GM21723 (cell line): ENCODE data around the gene NAGA.
A peak's percentile ranks its signal among the peaks of the same experiment; 100 is the strongest.
"Not testable (repeated sequence)": the region's sequence is repeated elsewhere in the genome, so short reads cannot be mapped to it uniquely, and the experiment has no call there.

Experiments
- ATAC-seq: cut with Tn5 transposase; IDR thresholded peaks from one replicate; pipeline ENCODE4 v1.9.1; 2021; ENCODE audit warnings: mild to moderate bottlenecking, moderate library complexity; ENCODE audit not compliant: unreplicated experiment

Gene NAGA

DNA sequence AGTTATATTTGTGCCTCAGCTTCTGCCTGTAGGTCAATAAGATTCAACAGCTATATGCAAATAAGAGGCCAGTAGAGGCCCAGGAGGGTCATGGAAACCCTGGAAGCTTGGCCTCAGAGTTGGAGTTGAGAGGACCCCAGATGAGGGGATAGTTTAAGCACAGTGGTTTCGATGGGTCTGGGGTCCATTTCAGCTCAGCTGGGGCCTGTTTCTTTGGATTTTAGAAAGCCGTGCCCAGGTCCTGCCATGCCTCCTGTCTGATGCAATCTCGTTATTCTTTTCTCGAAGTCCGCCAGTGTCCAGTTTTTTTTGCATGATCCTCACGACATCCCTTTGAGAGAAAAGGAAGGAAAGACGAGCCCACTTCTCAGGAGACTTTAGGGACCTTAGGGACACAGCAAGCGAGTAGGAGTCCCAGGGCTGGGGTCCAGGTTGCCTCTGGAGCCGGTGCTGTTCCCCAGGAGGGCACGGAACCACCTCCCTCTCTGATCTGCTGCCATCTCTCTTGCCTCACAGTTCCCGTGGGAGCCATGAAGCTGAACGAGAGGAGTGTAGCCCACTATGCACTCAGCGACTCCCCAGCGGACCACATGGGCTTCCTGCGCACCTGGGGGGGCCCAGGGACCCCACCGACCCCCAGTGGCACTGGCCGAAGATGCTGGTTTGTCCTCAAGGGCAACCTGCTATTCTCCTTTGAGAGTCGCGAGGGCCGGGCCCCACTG, 6.3 kb upstream of the NAGA start:
- ATAC-seq = no peak

DNA sequence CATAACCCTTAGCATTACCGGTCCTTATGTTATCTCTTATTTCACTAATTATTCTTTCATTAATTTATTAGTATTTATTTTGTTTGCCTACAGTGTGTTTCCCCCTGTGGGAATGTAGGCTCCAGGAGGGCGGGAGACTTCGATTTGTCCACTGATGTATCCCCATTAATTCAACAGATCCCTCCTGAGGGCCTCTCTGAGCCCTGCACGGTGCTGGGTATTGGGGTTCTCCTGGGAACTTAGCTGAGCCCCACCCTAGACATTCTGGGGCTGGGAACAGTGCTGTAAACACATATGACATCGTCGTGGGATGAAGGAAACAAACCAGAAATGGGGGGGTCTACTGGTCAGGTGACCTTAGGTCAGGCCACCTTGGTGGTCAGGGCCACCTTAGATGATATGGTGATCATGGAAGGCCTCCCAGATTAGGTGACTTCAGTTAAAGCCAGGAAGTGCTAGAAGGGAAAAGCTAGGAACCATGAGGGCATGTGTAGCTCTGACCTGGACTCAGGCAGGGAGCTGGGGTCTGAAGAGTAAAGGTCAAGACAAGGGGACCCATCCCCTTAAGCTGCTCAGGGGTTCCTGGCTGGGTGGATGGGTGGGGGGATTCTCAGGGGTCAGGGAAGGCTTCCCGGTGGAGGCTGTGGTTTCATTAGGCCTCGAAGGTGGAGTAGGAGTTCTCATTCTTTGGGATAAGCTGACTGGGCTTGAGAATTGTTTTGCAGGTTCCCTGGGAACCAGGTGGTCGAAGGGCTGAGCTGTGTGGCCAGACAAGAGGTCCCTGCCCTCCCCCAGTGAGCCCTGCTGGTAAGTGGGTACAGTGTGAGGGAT, 4.4 kb upstream of the NAGA start:
- ATAC-seq = no peak

DNA sequence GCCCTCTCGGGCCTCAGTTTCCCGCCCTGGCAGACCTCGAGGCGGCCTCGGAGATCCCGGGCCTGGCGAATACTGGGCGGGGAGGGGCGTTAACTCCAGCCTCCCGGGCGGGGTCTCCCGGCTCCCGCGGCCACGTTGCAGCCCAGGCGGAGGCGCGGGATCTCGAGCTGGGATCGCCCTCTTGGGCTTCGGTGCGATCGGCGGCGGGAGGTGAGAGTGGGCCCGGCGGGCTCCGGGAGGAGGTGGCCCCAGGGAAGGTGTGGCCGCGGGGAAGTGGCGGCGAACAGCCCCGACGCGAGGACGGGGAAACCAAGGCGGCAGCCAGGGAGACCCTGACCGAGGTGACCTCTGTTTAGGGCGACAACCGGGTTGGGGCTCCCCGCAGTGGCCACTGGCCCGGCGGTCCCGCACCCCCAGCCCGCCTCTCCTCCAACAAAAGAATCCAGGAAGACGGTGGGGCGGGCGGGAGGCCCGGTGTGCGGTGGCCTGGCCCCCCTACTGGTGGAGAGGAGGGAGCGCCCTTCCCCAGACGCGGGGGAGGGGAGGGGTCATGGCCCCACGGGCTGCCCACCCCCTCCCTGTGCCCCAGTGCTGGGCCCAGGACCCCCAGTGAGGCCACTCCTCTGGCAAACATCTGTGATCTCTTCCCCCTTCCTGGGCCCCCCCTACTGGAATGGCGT, 3.7 kb upstream of the NAGA start, which contains the start of gene PHETA2:
PHETA2 (plus strand) TSS at position 117 of the 680 bp plus-strand sequence. CDS start 3,046 bp downstream, outside the sequence.
- ATAC-seq = no peak

DNA sequence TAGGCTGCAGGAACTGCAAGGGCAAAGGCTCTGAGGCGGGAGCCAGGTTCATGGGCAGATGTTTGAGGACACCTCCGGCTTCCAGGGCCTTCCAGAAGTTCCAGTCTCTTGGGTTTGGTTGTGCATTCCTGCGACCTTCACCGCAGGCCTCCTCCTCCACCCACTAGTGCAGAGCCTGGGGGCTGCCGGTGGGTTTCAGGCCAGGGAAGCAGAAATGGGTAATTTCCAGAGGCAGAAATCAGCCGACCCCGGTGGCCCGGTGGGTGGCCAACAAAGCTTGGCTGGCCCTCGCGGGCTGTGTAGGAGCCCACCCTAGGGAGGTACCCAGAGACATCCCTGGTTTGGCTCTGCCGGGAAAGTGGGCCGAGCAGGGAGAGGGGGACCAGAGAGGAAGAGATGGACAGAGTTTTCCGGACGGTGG, 3.0 kb upstream of the NAGA start:
- ATAC-seq = no peak

DNA sequence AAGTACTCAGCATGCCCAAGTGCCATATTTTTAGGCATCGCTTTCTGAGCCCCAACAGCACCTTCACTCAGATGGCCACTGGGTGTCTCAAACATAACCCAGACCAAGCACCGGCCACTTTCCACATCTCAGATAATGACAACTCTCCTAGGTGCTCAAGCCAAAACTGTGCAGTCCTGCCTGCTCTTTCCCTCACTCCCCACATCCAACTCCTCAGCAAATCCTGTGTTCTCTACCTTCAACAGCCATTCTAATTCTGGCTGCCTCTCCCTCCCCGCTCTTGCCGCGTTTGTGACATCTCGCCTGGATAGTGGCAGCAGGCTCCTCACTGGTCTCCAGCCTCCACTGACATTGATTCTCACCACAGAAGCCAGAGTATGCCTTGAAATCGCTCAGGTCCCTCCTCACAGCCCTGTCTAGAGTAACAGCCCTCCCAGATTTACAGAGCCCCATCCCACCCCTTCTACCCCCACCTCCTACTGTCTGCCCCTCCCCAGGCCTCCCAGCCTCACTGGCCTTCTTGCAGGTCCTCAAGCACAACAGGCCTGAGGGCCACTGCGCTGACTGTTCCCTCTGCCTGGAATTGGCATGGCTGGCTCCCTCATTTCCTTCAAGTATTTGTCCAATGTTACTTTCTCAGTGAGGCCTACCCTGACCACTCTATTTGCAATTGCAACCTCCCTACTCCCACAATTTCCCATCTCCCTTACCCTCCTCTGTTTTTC, 2.2 kb upstream of the NAGA start:
- no peak for ATAC-seq

DNA sequence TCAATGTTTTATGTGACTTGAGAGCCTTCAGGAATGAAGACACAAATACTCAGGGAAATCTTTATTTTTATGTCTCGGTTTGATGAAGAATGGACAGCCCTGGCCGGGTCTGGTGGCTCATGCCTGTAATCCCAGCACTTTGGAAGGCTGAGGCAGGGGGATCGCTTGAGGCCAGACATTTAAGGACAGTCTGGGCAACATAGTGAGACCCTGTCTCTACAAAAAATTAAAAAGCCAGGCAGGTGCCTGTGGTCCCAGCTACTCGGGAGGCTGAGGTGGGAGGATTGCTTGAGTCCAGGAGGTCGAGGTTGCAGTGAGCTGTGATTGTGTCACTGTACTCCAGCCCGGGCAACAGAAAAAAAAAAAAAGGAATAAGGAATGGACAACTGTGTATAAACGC, 896 bp upstream of the NAGA start:
- not testable (repeated sequence) for ATAC-seq

DNA sequence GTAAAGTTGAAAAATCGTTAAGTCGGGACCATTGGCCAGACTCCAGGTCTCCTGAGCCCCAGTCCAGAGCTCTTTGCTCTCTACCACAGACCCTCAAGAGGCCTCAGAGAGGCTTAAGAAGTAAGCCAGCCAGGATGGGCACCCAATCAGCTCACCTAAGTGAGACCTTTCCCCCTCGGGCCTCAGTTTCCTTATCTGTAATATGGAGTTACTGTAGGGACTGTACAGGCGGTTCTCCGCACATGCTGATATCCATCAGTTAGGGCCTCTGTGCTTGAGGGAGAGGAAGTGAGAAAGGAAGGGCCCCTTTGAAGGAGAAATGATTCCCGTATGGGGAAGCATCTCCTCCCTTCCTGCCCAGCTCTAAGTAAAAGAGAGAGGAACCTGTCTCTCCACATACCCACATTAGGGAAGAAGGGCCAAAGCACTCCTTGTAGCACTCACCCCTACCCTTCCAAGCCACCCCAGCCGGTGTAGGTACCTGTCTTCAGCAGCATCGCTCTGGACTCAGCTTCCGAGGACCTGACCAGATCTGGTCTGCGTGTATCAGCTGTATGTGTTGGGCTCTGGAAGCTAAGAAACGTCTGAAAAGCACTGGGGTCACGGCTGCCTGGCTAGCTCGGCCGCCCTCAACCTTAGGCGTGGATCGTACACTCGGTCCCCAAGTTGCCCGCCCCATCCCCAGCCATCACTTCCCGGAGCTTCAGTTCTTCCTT, 653 bp downstream of the NAGA start:
- ATAC-seq = peak; percentile 12

DNA sequence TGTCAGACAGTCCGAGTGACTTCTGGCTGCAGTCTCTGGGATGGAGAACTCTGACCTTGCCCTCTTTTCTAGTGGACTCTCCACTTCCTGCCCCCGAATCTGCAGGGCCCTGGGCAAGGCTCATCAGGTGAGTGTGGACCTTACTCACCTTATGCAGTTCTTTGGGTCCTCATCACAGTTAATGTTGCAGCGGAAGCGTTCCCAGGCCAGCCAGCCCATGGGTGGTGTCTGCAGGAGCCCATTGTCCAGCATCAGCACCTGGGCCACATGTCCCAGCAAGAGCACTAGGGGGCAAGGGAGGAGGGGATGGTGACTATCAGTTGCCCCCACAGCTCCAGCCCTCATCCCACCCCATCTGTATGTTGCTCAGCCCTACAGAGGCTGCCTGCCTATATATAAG, 2.3 kb downstream of the NAGA start:
- no peak for ATAC-seq

DNA sequence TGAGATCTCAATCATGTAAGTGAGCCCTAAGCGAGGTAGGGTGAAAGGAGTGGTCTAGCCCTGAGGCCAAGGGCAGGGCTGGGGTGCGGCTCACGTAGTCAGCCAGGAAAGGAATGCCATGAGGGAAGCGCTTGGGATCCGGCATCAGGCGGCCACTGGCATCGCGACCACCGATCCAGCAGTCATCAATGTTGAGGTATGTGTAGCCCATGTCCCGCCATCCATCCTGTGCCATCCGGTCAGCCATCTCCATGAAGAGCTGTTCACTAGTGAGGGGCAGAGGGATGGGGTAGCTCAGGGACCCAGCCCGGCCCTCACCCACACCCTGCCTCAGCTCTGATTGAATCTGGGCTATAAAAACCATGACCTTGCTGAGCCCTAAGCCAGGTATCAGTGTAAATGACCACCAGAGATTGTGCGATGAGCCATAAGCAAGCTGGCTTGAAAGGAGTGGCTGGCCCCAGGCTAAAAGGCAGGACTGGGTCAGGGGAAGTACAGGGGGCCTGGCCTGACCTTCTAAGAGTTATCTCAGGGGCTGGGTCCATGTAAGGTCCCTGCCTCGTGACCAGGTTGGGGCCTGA, 2.9 kb downstream of the NAGA start:
- ATAC-seq = no peak

DNA sequence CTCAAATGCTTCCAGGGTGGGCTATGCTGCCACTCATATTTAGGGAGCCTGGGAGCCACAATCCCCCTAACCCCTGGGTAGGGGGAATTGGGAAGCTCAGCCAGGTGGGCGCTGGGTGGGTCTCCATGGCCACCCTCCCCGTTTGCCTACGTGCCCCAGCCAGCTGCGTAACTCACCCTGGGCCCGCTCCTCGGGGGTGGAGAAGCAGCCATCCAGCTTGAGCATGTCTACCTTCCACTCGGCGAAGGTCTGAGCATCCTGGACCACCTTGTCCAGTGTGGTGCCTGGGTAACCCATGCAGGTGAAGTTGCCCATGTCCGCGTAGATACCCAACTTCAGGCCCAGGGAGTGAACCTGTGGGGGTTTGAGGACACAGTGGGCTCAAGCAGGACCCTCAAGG, 3.7 kb downstream of the NAGA start:
- ATAC-seq = no peak

DNA sequence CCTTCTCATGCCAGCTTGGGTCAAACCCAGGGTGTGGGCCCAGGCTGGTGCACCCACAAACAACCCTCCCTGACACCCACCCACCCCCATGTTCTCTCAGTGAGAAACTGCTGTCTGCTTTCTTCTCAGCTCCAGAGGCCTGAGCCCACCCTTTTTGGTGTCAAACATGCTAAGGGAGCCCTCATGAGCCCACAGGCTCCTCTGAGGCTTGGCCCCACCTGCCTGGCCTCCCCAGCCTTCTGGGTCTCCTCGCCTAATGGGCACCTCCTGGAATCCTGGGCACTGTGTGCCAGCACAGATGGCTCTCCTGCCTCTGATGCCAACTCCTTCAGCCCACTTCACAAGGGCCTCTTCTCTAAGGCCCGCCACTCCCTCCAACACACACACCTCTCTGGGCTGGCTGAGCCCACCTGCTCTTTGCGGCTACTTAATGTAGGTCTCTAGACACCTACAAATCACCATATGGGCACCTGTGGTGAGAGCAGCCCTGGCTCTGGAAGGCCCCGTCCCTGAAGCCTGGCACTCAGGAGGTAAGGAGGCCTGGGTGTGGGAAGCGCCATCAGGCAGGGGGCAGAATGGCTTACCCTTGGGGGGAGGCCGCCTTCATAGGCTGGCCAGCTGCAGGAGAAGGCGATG, 4.4 kb downstream of the NAGA start:
- no peak for ATAC-seq

DNA sequence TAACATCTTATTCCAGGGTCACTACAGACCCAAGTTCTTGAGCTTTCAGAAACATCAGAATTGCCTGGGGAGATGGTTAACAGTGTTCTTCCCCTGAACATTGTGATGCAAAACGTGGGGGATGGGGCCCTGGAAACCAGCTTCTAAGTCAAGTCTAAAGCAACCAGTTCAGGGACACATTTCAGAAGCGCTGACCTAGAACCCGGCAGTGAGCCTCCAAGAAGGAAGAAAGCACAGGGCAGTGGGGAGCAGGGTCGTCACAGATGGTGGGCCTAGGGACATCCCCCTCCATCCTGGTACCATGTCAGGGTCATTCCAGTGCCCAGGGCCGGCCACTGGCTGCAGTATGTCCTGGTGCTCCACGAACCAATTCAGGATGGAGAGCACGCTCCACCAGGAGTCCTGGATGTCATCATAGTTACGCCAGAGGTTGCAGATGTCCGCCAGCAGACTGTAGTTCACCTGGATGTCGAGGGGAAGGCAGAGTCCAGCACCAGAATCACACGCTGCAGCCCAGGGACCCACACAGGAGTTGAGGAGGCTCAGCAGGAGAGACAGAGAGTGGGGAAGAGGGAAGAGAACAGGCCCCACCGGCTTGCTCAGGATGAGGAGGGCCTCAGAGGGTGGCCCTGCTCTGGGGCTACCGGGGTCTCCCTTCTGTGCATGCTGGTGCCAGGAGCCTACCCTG, 5.0 kb downstream of the NAGA start:
- no peak for ATAC-seq

DNA sequence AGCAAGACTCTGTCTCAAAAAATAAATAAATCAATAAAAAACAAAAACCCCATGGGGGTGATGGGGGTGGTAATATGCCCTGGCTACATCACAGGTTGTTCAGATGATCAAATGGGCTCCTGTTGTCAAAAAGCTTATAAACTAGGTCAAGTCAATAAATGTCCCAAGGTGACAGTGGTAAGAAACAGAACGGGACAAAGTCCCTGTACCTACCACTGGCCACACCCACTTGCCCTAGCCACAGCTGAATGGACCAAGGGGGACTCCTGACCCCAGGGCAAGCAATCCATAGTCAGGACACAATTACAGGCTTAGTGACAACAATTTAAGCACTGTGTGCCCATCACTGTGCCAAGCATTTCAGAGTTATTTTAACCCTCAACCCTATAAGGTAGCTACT, 6.0 kb downstream of the NAGA start:
- no peak for ATAC-seq

DNA sequence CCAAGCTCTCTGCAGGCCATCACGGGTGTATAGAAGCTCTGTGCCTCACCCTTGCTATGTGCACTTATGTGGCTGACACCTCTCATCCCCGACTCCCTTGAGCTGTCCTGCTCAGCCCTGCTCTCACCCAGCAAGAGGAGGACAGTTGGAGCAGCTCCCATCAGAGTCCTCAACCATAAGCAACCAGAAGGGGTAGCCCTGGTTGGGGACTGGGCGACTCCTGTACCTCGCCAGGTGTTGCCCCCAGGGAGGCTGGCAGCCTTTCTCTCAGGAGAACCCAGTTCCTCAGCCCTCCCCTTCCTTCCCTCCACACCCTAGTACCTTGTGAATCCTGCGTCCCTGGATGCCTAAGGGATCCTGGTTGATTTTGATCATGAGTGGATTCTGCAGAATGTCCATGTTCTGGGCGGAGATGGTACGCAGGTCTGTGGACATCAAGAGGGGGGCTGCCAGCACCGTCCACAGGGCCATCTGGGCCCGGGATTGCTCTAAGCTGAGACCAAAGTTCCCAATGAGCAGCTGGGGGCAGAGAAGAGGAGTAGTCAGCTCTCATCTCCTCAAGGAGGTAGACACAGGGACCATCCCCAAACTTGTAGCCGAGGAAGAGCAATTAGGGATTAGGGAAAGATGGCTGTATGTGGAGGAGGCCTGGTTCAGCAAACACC, 8.0 kb downstream of the NAGA start:
- no peak for ATAC-seq

DNA sequence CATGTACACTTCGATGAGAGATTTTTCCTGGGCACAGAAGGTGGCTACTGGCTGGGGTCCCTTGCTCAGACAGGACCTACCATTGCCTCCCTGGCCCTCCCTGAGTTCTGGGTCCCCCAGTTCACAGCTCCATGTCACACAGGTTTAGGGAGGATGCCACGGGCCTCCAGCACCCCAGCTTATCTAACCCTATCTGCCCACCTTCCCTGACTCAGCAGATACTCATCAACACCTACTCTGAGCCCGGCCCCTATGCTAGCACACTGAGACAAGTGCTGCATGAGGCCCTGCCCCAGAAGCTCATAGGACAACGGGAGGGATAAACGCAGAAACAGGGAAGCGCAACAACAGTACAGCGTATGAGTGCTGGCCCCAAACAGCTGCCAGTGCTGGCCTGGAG, 9.6 kb downstream of the NAGA start:
- no peak for ATAC-seq

DNA sequence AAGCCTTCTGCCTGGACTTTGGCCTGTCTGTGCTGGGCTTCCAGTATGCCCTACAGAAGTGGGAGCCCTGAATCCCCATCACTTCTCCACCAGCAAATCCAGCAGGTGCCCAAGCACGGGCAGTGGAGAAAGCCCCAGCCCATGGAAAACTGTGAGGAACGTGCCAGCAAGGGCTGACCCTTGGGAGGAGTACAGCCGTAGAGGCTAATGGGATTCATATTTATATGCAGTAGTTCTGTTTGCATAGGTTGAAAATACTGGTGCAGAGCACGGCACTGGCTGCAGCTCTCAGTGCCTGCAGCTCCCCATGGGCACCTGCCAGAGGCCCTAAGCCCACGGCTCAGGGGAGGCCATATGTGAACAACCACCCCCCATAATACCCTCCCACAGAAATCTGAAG, 10.1 kb downstream of the NAGA start:
- ATAC-seq = no peak

DNA sequence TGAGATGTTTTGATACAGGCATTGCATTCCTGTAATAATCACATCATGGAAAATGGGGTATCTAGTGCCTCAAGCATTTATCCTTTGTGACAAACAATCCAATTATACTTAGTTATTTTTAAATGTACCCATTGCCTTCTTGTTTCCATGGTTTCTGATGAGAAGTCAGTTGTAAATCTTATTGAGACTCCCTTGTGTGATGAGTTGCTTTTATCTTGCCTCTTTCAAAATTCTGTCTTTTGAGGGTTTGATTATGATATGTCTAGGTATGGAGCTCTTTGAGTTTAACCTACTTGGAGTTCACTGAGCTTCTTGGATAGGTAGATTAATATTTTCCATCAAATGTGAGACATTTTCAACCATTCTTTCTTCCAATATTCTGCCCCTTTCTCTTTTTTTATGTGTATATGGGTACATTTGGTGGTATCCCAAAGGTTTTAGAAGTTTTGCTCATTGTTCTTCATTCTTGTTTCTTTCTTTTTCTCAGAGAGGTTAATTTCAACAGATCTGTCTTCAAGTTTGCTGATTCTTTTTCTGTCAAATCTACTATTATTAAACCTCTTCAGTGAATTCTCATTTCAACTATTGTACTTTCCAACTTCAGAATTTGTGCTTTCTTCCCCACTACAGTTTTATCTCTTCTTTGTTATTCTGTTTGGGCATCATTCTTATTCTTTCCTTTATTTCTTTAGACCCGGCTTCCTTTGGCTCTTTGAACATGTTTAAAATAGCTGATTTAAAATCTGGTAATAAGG, 13.7 kb downstream of the NAGA start:
- no peak for ATAC-seq

DNA sequence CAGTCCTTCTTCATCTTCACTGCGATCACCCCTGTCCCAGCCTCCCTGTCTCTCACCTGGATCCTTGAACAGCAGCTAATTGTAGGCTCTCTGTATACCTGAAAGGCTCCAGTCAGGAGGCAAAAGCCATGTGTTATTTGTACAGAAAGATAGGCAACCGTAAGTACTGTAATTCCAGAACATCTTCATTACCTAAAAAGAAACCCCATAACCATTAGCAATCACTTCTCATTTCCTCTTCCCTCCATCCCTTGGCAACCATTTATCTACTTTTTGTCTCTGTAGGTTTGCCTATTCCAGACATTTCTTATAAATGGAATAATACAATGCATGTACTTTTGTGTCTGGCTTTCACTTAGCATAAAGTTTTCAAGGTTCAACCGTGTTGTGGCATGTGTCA, 17.8 kb downstream of the NAGA start:
- no peak for ATAC-seq
